GM23248 (cell line): ENCODE data around the gene ETF1. TPM values are rescaled to one million over a fixed set of nuclear protein-coding genes. Genes with fewer than 3 reads are reported as not detected.
A peak's percentile ranks its signal among the peaks of the same experiment; 100 is the strongest.

Experiments
- DNase-seq: peaks from one replicate; pipeline ENCODE4 v3.0.0-alpha.2; 2015
- H2AFZ ChIP-seq: fragments of 200-600 bp; sonication (generic); 2 replicates; pipeline ENCODE4 v1.6.1; 2016; ENCODE audit warnings: antibody characterized with exemption
- H3F3A ChIP-seq: fragments of 200-600 bp; sonication (generic); 2 replicates; pipeline ENCODE4 v1.6.1; 2016; ENCODE audit warnings: mild to moderate bottlenecking, antibody characterized with exemption, mixed run types; ENCODE audit not compliant: insufficient read depth
- H3K27ac ChIP-seq: fragments of 200-600 bp; sonication (generic); 2 replicates; pipeline ENCODE4 v1.5.1; 2016; ENCODE audit warnings: mild to moderate bottlenecking
- H3K27me3 ChIP-seq: fragments of 200-600 bp; sonication (generic); replicated peaks from 2 replicates; pipeline ENCODE4 v1.6.1; 2016; ENCODE audit warnings: mild to moderate bottlenecking; ENCODE audit not compliant: insufficient read depth
- H3K36me3 ChIP-seq: fragments of 200-600 bp; sonication (generic); 2 replicates; pipeline ENCODE4 v1.6.1; 2016; ENCODE audit warnings: low read depth, mild to moderate bottlenecking
- H3K4me1 ChIP-seq: fragments of 200-600 bp; sonication (generic); 2 replicates; pipeline ENCODE4 v1.6.1; 2016; ENCODE audit warnings: mild to moderate bottlenecking; ENCODE audit not compliant: insufficient read depth
- H3K4me2 ChIP-seq: fragments of 200-600 bp; sonication (generic); one replicate; pipeline ENCODE4 v1.6.1; 2016; ENCODE audit warnings: mild to moderate bottlenecking; ENCODE audit not compliant: unreplicated experiment
- H3K4me3 ChIP-seq: fragments of 200-600 bp; sonication (generic); 2 replicates; pipeline ENCODE4 v1.5.1; 2016; ENCODE audit warnings: mild to moderate bottlenecking
- H3K79me2 ChIP-seq: fragments of 200-600 bp; sonication (generic); 2 replicates; pipeline ENCODE4 v1.6.1; 2016; ENCODE audit warnings: mild to moderate bottlenecking; ENCODE audit not compliant: insufficient read depth
- H3K9ac ChIP-seq: fragments of 200-600 bp; sonication (generic); 2 replicates; pipeline ENCODE4 v1.6.1; 2016; ENCODE audit warnings: mild to moderate bottlenecking
- H3K9me2 ChIP-seq: fragments of 200-600 bp; sonication (generic); 2 replicates; pipeline ENCODE4 v1.6.1; 2016; ENCODE audit warnings: mixed run types, mild to moderate bottlenecking, moderate library complexity; ENCODE audit not compliant: insufficient read depth
- H3K9me3 ChIP-seq: fragments of 200-600 bp; sonication (generic); one replicate; pipeline ENCODE4 v1.6.1; 2017; ENCODE audit warnings: low read depth
- H4K20me1 ChIP-seq: fragments of 200-600 bp; sonication (generic); 2 replicates; pipeline ENCODE4 v1.6.0; 2016; ENCODE audit not compliant: insufficient read depth
- EZH2 ChIP-seq: fragments of 200-600 bp; sonication (generic); IDR thresholded peaks from 2 replicates; pipeline ENCODE4 v1.6.1; 2018; ENCODE audit warnings: antibody characterized with exemption, mild to moderate bottlenecking; ENCODE audit not compliant: insufficient read depth, poor library complexity, severe bottlenecking
- EZH2phosphoT487 ChIP-seq: fragments of 200-600 bp; sonication (generic); IDR thresholded peaks from 2 replicates; pipeline ENCODE4 v1.6.1; 2018; ENCODE audit warnings: antibody characterized with exemption, moderate library complexity, mild to moderate bottlenecking, low read depth; ENCODE audit not compliant: insufficient read depth
- WGBS, 2 experiments: methylation state at CpG; one replicate each; pipeline ENCODE4 v1.1.6; 2015 to 2017; ENCODE audit warnings: low lambda C conversion rate in 2 of 2, low coverage in 1 of 2; ENCODE audit errors: missing lambda C conversion rate in 2 of 2; 5-methylcytosine and 5-hydroxymethylcytosine counted together
- in situ Hi-C: fragments of 300-500 bp; cut with MboI; formaldehyde crosslinking; loops from 2 replicates; pipeline ENCODE4 v1.15.0; 2020
- polyA plus RNA-seq: library from polyadenylated mRNA; unstranded; fragments of >200 nt; fragmentation: Nextera tagmentation; extraction: Ambion mirVana; gene quantifications from 2 replicates; pipeline ENCODE4 v1.2.1, GENCODE V29; 2016
- total RNA-seq: library from RNA; depleted of rRNA; stranded (reverse); fragments of >200 nt; shearing (Covaris generic); gene quantifications from 2 replicates; pipeline ENCODE4 v1.2.3, GENCODE V29; 2014

Gene ETF1
- total and polyA plus RNA-seq, 2 experiments from 2014 or later = 74.1 to 124 TPM

- peaks cover 10% of the 10 kb centered on the region for H3F3A ChIP-seq
- H3K79me2 ChIP-seq = peaks cover 100% of the 10 kb centered on the region
- peak overlapping the region; percentile 20; the same call in 1 of the 2 replicates for H3K27ac ChIP-seq
- H3K4me3 ChIP-seq = no peak overlapping the region
- peaks cover 29% of the 10 kb centered on the region for H3K4me1 ChIP-seq
- H3K27me3 ChIP-seq = no peaks in the 10 kb centered on the region
- no peaks in the 10 kb centered on the region for H3K9me2 ChIP-seq
- TF ChIP-seq EZH2phosphoT487 (no peak), EZH2 (no peak)
- peaks cover 34% of the 10 kb centered on the region for H4K20me1 ChIP-seq
- peak; percentile 59 for DNase-seq
- H3K4me2 ChIP-seq = no peak overlapping the region
- no peaks in the 10 kb centered on the region for H3K9me3 ChIP-seq
- H3K9ac ChIP-seq = no peak overlapping the region
- in situ Hi-C loops = no loop called here
- peaks cover 18% of the 10 kb centered on the region for H3K36me3 ChIP-seq
- whole genome bisulfite sequencing, 2 experiments = 18 to 27% methylated on average over 4 of the region's 4 CpGs
- no peak overlapping the region for H2AFZ ChIP-seq
These were observed 6.2 kb downstream of the ETF1 start for GRCh38 chr5:138536665-138537315.

- WGBS, 2 experiments = 50% methylated on average over 2 of the region's 2 CpGs
- Histone ChIP-seq H3K9ac (no peak overlapping the region), H3K9me3 (no peaks in the 10 kb centered on the region), H3K27ac (no peak overlapping the region), H3K4me3 (no peak overlapping the region), H3K79me2 (peaks cover 100% of the 10 kb centered on the region), H3F3A (peaks cover 9% of the 10 kb centered on the region; the same call in 1 of the 2 replicates), H3K27me3 (no peaks in the 10 kb centered on the region), H2AFZ (no peak overlapping the region), H3K9me2 (no peaks in the 10 kb centered on the region), H3K4me2 (no peak overlapping the region), H3K4me1 (peaks cover 24% of the 10 kb centered on the region), H4K20me1 (peaks cover 32% of the 10 kb centered on the region), H3K36me3 (peaks cover 18% of the 10 kb centered on the region)
- no peak for TF ChIP-seq EZH2
- TF ChIP-seq EZH2phosphoT487 = no peak
- in situ Hi-C loops = no loop called here
- no peak for DNase-seq
These were observed 6.8 kb downstream of the ETF1 start for GRCh38 chr5:138536215-138536614.

- Histone ChIP-seq H3K4me2 (no peak overlapping the region), H3K9me2 (no peaks in the 10 kb centered on the region), H3K79me2 (peaks cover 100% of the 10 kb centered on the region), H3K27ac (no peak overlapping the region), H3K4me1 (peaks cover 6% of the 10 kb centered on the region; the same call in 1 of the 2 replicates), H3K36me3 (peaks cover 20% of the 10 kb centered on the region), H3K4me3 (no peak overlapping the region), H2AFZ (no peak overlapping the region), H4K20me1 (peaks cover 36% of the 10 kb centered on the region), H3K27me3 (no peaks in the 10 kb centered on the region), H3K9ac (no peak overlapping the region), H3F3A (peaks cover 6% of the 10 kb centered on the region; the same call in 1 of the 2 replicates), H3K9me3 (no peaks in the 10 kb centered on the region)
- DNase-seq = peak; percentile 25
- no peak for TF ChIP-seq EZH2phosphoT487
- TF ChIP-seq EZH2 = no peak
- WGBS, 2 experiments = 97 to 98% methylated on average over 5 of the region's 5 CpGs
- in situ Hi-C loops = no loop called here
These were observed 8.8 kb downstream of the ETF1 start for GRCh38 chr5:138533973-138534941.

GRCh38 chr5:138529812-138530211 is 13.2 kb downstream of the ETF1 start:
- peaks cover 25% of the 10 kb centered on the region for H4K20me1 ChIP-seq
- H2AFZ ChIP-seq = no peak overlapping the region
- peaks cover 10% of the 10 kb centered on the region; the same call in 1 of the 2 replicates for H3K36me3 ChIP-seq
- peaks cover 100% of the 10 kb centered on the region for H3K79me2 ChIP-seq
- no peak overlapping the region for H3K27ac ChIP-seq
- no peak overlapping the region for H3K4me2 ChIP-seq
- peaks cover 11% of the 10 kb centered on the region for H3K4me1 ChIP-seq
- no peak overlapping the region for H3K9ac ChIP-seq
- H3K27me3 ChIP-seq = no peaks in the 10 kb centered on the region
- H3K9me3 ChIP-seq = no peaks in the 10 kb centered on the region
- no peak for DNase-seq
- peaks cover 18% of the 10 kb centered on the region for H3F3A ChIP-seq
- in situ Hi-C loops = no loop called here
- H3K4me3 ChIP-seq = no peak overlapping the region
- TF ChIP-seq EZH2 = no peak
- WGBS, 2 experiments = 98% methylated on average over 8 of the region's 8 CpGs
- H3K9me2 ChIP-seq = no peaks in the 10 kb centered on the region
